ENCODE measurements around the gene CST4. TPM values are rescaled to one million over a fixed set of nuclear protein-coding genes. Genes with fewer than 3 reads are reported as not detected.

The CST4 gene
- total and polyA plus RNA-seq, 2 experiments from 2014 or later = not detected

DNA sequence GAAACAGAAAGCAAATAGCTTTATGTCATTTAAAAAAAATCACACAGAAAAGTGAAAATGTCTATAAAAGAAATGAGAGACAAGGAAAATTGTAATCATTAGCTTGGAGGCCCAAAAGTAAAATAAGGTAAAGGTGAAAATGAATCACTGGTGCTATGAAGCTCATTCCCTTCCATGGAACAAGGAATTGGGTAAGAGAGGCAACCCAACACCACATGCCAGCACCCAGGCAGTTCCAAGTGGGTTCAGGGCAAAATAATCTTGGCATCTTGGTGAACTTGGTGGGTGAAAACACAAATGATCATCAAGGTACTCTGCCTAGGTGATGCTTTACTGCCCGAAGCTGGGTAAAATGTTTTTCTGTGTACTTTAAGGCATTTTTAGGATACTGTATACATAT is 16.7 kb downstream of the CST4 start:
- H3K27me3 Mint-ChIP-seq (ENCODE audit: insufficient read depth, low read depth, poor library complexity) = no peaks in the 10 kb centered on the region
- Histone ChIP-seq H4K20me1 (replicated peaks; ENCODE audit: insufficient read depth) (no peaks in the 10 kb centered on the region), H3K27ac (ENCODE audit: low read depth) (no peak overlapping the region), H3K4me1 (ENCODE audit: insufficient read depth) (no peaks in the 10 kb centered on the region), H3K27me3 (ENCODE audit: insufficient read depth) (no peaks in the 10 kb centered on the region), H3K9me2 (ENCODE audit: insufficient read depth) (0 out of 2 replicates have a peak, but pooled peaks cover 3% of the 10 kb centered on the region), H3K4me3 (no peak overlapping the region), H3K4me2 (no peak overlapping the region), H3F3A (replicated peaks; ENCODE audit: low read depth) (no peaks in the 10 kb centered on the region), H2AFZ (no peak overlapping the region), H3K79me2 (replicated peaks; ENCODE audit: insufficient read depth) (no peaks in the 10 kb centered on the region), H3K36me3 (ENCODE audit: insufficient read depth) (no peaks in the 10 kb centered on the region)
- H3K9me3 Mint-ChIP-seq = no peaks in the 10 kb centered on the region
- H3K36me3 Mint-ChIP-seq (ENCODE audit: low read depth) = no peaks in the 10 kb centered on the region
- ATAC-seq (no peak), DNase-seq (ENCODE audit: low spot score) (no peak)
- H3K4me3 Mint-ChIP-seq = no peak overlapping the region
- H3K27ac Mint-ChIP-seq = no peak overlapping the region
- no peak for TF ChIP-seq POLR2AphosphoS5 (IDR thresholded peaks at IDR 0.05; ENCODE audit: low read depth)
- TF ChIP-seq CREB1 (CRISPR knock-in tag; IDR thresholded peaks at IDR 0.05; ENCODE audit: low read depth) = no peak
- TF ChIP-seq, protein P1, sequence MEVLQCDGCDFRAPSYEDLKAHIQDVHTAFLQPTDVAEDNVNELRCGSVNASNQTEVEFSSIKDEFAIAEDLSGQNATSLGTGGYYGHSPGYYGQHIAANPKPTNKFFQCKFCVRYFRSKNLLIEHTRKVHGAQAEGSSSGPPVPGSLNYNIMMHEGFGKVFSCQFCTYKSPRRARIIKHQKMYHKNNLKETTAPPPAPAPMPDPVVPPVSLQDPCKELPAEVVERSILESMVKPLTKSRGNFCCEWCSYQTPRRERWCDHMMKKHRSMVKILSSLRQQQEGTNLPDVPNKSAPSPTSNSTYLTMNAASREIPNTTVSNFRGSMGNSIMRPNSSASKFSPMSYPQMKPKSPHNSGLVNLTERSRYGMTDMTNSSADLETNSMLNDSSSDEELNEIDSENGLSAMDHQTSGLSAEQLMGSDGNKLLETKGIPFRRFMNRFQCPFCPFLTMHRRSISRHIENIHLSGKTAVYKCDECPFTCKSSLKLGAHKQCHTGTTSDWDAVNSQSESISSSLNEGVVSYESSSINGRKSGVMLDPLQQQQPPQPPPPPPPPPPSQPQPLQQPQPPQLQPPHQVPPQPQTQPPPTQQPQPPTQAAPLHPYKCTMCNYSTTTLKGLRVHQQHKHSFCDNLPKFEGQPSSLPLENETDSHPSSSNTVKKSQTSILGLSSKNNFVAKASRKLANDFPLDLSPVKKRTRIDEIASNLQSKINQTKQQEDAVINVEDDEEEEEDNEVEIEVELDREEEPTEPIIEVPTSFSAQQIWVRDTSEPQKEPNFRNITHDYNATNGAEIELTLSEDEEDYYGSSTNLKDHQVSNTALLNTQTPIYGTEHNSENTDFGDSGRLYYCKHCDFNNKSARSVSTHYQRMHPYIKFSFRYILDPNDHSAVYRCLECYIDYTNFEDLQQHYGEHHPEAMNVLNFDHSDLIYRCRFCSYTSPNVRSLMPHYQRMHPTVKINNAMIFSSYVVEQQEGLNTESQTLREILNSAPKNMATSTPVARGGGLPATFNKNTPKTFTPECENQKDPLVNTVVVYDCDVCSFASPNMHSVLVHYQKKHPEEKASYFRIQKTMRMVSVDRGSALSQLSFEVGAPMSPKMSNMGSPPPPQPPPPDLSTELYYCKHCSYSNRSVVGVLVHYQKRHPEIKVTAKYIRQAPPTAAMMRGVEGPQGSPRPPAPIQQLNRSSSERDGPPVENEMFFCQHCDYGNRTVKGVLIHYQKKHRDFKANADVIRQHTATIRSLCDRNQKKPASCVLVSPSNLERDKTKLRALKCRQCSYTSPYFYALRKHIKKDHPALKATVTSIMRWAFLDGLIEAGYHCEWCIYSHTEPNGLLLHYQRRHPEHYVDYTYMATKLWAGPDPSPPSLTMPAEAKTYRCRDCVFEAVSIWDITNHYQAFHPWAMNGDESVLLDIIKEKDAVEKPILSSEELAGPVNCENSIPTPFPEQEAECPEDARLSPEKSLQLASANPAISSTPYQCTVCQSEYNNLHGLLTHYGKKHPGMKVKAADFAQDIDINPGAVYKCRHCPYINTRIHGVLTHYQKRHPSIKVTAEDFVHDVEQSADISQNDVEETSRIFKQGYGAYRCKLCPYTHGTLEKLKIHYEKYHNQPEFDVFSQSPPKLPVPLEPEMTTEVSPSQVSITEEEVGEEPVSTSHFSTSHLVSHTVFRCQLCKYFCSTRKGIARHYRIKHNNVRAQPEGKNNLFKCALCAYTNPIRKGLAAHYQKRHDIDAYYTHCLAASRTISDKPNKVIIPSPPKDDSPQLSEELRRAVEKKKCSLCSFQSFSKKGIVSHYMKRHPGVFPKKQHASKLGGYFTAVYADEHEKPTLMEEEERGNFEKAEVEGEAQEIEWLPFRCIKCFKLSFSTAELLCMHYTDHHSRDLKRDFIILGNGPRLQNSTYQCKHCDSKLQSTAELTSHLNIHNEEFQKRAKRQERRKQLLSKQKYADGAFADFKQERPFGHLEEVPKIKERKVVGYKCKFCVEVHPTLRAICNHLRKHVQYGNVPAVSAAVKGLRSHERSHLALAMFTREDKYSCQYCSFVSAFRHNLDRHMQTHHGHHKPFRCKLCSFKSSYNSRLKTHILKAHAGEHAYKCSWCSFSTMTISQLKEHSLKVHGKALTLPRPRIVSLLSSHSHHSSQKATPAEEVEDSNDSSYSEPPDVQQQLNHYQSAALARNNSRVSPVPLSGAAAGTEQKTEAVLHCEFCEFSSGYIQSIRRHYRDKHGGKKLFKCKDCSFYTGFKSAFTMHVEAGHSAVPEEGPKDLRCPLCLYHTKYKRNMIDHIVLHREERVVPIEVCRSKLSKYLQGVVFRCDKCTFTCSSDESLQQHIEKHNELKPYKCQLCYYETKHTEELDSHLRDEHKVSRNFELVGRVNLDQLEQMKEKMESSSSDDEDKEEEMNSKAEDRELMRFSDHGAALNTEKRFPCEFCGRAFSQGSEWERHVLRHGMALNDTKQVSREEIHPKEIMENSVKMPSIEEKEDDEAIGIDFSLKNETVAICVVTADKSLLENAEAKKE (CRISPR knock-in tag; IDR thresholded peaks at IDR 0.05) = no peak
- no peaks in the 10 kb centered on the region for H3K4me1 Mint-ChIP-seq

GRCh38 chr20:23671479-23671878 is 17.4 kb downstream of the CST4 start:
- Mint-ChIP-seq H3K4me3 (no peak overlapping the region), H3K4me1 (no peaks in the 10 kb centered on the region), H3K9me3 (no peaks in the 10 kb centered on the region), H3K27ac (no peak overlapping the region), H3K27me3 (ENCODE audit: insufficient read depth, low read depth, poor library complexity) (peaks cover 2% of the 10 kb centered on the region), H3K36me3 (ENCODE audit: low read depth) (no peaks in the 10 kb centered on the region)
- Histone ChIP-seq H3F3A (replicated peaks; ENCODE audit: low read depth) (no peaks in the 10 kb centered on the region), H3K4me3 (no peak overlapping the region), H3K36me3 (ENCODE audit: insufficient read depth) (no peaks in the 10 kb centered on the region), H3K79me2 (replicated peaks; ENCODE audit: insufficient read depth) (no peaks in the 10 kb centered on the region), H3K4me2 (no peak overlapping the region), H4K20me1 (replicated peaks; ENCODE audit: insufficient read depth) (no peaks in the 10 kb centered on the region), H2AFZ (no peak overlapping the region), H3K27me3 (ENCODE audit: insufficient read depth) (no peaks in the 10 kb centered on the region), H3K9me2 (ENCODE audit: insufficient read depth) (0 out of 2 replicates have a peak, but pooled peaks cover 3% of the 10 kb centered on the region), H3K4me1 (ENCODE audit: insufficient read depth) (no peaks in the 10 kb centered on the region), H3K27ac (ENCODE audit: low read depth) (no peak overlapping the region)
- no peak for DNase-seq (ENCODE audit: low spot score)
- ATAC-seq = no peak
- TF ChIP-seq NANOG (IDR thresholded peaks at IDR 0.05; ENCODE audit: borderline replicate concordance) = no peak

All from GM23338 (cell line).